ENCODE measurements around the gene PDE11A. TPM values are rescaled to one million over a fixed set of nuclear protein-coding genes. Genes with fewer than 3 reads are reported as not detected.

The PDE11A gene
- total and polyA plus RNA-seq, 2 of the 8 experiments (the other 6 are each of a cell fraction or from before 2014, with no cell fraction given): 0.19 to 0.23 TPM

- no peak for TF ChIP-seq KDM4A (IDR thresholded peaks at IDR 0.05; ENCODE audit: low read depth, low read length, severe bottlenecking)
- TF ChIP-seq FOSL1 (IDR thresholded peaks at IDR 0.05; ENCODE audit: insufficient read depth, low read depth, low read length): no peak
- no peak for TF ChIP-seq POU5F1 (IDR thresholded peaks at IDR 0.05; ENCODE audit: low read depth, low read length)
- no peak for TF ChIP-seq HDAC2 (IDR thresholded peaks at IDR 0.05; ENCODE audit: borderline replicate concordance in 1 of 2, low read depth in 2 of 2, low read length in 2 of 2)
Measured at GRCh38 chr2:177675825-177676224, 396.8 kb downstream of the PDE11A start (continued).

Measured in H1 (cell line).